HEK293 (cell line): ENCODE measurements around the gene CABCOCO1.

Experiments used
- GLIS2 ChIP-seq: fragments of 450-650 bp; formaldehyde crosslinking; IDR thresholded peaks from 2 replicates; pipeline ENCODE4 v1.5.1; 2016; ENCODE audit warnings: missing biosample characterization, missing genetic modification characterization
- MEIS1 ChIP-seq: sonication (generic); formaldehyde crosslinking; IDR thresholded peaks from 2 replicates; pipeline ENCODE4 v1.8.1; 2022; ENCODE audit warnings: missing genetic modification reagents, mild to moderate bottlenecking, borderline replicate concordance
- ZNF138 ChIP-seq: fragments of 450-650 bp; formaldehyde crosslinking; IDR thresholded peaks from 2 replicates; pipeline ENCODE4 v1.5.1; 2016; ENCODE audit warnings: missing biosample characterization, missing genetic modification characterization, borderline replicate concordance
- ZNF311 ChIP-seq: fragments of 450-650 bp; formaldehyde crosslinking; IDR thresholded peaks from 2 replicates; pipeline ENCODE4 v1.5.1; 2017; ENCODE audit warnings: missing biosample characterization, missing genetic modification characterization, borderline replicate concordance
- ZNF624 ChIP-seq: fragments of 450-650 bp; formaldehyde crosslinking; IDR thresholded peaks from 2 replicates; pipeline ENCODE4 v1.5.1; 2017; ENCODE audit warnings: missing biosample characterization, missing genetic modification characterization
- TF ChIP-seq, protein P1 (sequence below): fragments of 450-650 bp; formaldehyde crosslinking; IDR thresholded peaks from 2 replicates; pipeline ENCODE4 v1.5.1; 2016; ENCODE audit warnings: missing biosample characterization, missing genetic modification characterization
- TF ChIP-seq, protein P2 (sequence below): fragments of 450-650 bp; formaldehyde crosslinking; IDR thresholded peaks from 2 replicates; pipeline ENCODE4 v1.5.1; 2016; ENCODE audit warnings: missing biosample characterization, missing genetic modification characterization
- TF ChIP-seq, protein P3 (sequence below): fragments of 450-650 bp; formaldehyde crosslinking; IDR thresholded peaks from 2 replicates; pipeline ENCODE4 v1.5.1; 2016; ENCODE audit warnings: missing biosample characterization, missing genetic modification characterization
- TF ChIP-seq, protein P4 (sequence below): fragments of 450-650 bp; formaldehyde crosslinking; IDR thresholded peaks from 2 replicates; pipeline ENCODE4 v1.5.1; 2017; ENCODE audit warnings: missing biosample characterization, missing genetic modification characterization

DNA sequence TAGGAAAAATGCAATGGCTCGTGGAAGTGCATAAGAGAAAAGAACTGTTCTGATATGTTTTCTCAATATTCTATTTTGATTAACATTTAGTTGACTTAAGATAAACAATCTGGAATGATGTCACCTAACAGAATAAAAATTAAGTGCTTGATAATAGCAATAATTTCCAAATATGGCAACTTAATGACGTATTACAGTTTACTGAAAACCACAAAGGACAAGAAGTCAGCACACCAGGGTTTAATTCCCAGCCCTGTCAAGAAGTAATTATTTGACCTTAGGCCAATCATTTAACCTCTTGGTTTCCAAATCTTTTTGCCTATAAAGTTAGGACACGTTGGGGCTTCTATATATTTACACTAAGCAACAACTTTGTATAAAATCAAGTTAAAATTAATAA, 95.7 kb downstream of the CABCOCO1 start:
- TF ChIP-seq, protein P1, sequence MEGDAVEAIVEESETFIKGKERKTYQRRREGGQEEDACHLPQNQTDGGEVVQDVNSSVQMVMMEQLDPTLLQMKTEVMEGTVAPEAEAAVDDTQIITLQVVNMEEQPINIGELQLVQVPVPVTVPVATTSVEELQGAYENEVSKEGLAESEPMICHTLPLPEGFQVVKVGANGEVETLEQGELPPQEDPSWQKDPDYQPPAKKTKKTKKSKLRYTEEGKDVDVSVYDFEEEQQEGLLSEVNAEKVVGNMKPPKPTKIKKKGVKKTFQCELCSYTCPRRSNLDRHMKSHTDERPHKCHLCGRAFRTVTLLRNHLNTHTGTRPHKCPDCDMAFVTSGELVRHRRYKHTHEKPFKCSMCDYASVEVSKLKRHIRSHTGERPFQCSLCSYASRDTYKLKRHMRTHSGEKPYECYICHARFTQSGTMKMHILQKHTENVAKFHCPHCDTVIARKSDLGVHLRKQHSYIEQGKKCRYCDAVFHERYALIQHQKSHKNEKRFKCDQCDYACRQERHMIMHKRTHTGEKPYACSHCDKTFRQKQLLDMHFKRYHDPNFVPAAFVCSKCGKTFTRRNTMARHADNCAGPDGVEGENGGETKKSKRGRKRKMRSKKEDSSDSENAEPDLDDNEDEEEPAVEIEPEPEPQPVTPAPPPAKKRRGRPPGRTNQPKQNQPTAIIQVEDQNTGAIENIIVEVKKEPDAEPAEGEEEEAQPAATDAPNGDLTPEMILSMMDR (tag by site-specific recombination): no peak
- TF ChIP-seq, protein P2, sequence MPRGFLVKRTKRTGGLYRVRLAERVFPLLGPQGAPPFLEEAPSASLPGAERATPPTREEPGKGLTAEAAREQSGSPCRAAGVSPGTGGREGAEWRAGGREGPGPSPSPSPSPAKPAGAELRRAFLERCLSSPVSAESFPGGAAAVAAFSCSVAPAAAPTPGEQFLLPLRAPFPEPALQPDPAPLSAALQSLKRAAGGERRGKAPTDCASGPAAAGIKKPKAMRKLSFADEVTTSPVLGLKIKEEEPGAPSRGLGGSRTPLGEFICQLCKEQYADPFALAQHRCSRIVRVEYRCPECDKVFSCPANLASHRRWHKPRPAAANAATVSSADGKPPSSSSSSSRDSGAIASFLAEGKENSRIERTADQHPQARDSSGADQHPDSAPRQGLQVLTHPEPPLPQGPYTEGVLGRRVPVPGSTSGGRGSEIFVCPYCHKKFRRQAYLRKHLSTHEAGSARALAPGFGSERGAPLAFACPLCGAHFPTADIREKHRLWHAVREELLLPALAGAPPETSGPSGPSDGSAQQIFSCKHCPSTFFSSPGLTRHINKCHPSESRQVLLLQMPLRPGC (tag by site-specific recombination): no peak
- TF ChIP-seq GLIS2 (tag by site-specific recombination) (no peak), ZNF624 (no peak), MEIS1 (CRISPR knock-in tag) (no peak), ZNF138 (tag by site-specific recombination) (no peak), ZNF311 (no peak)
- TF ChIP-seq, protein P3, sequence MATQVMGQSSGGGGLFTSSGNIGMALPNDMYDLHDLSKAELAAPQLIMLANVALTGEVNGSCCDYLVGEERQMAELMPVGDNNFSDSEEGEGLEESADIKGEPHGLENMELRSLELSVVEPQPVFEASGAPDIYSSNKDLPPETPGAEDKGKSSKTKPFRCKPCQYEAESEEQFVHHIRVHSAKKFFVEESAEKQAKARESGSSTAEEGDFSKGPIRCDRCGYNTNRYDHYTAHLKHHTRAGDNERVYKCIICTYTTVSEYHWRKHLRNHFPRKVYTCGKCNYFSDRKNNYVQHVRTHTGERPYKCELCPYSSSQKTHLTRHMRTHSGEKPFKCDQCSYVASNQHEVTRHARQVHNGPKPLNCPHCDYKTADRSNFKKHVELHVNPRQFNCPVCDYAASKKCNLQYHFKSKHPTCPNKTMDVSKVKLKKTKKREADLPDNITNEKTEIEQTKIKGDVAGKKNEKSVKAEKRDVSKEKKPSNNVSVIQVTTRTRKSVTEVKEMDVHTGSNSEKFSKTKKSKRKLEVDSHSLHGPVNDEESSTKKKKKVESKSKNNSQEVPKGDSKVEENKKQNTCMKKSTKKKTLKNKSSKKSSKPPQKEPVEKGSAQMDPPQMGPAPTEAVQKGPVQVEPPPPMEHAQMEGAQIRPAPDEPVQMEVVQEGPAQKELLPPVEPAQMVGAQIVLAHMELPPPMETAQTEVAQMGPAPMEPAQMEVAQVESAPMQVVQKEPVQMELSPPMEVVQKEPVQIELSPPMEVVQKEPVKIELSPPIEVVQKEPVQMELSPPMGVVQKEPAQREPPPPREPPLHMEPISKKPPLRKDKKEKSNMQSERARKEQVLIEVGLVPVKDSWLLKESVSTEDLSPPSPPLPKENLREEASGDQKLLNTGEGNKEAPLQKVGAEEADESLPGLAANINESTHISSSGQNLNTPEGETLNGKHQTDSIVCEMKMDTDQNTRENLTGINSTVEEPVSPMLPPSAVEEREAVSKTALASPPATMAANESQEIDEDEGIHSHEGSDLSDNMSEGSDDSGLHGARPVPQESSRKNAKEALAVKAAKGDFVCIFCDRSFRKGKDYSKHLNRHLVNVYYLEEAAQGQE: no peak
- TF ChIP-seq, protein P4, sequence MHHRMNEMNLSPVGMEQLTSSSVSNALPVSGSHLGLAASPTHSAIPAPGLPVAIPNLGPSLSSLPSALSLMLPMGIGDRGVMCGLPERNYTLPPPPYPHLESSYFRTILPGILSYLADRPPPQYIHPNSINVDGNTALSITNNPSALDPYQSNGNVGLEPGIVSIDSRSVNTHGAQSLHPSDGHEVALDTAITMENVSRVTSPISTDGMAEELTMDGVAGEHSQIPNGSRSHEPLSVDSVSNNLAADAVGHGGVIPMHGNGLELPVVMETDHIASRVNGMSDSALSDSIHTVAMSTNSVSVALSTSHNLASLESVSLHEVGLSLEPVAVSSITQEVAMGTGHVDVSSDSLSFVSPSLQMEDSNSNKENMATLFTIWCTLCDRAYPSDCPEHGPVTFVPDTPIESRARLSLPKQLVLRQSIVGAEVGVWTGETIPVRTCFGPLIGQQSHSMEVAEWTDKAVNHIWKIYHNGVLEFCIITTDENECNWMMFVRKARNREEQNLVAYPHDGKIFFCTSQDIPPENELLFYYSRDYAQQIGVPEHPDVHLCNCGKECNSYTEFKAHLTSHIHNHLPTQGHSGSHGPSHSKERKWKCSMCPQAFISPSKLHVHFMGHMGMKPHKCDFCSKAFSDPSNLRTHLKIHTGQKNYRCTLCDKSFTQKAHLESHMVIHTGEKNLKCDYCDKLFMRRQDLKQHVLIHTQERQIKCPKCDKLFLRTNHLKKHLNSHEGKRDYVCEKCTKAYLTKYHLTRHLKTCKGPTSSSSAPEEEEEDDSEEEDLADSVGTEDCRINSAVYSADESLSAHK: no peak
